GM18870 (cell line): ENCODE measurements around the gene PRKCB.

Source experiments
- ATAC-seq: cut with Tn5 transposase; IDR thresholded peaks from one replicate; pipeline ENCODE4 v1.9.1; 2021; ENCODE audit warnings: moderate library complexity; ENCODE audit not compliant: unreplicated experiment

PRKCB gene

GRCh38 chr16:23863511-23864422 is 28.0 kb downstream of the PRKCB start:
- peak; percentile 89 for ATAC-seq

GRCh38 chr16:23865853-23866252 is 30.1 kb downstream of the PRKCB start:
- ATAC-seq = no peak

- no peak for ATAC-seq
Observed at GRCh38 chr16:23866621-23867020, 30.8 kb downstream of the PRKCB start.

GRCh38 chr16:23867566-23867965 is 31.8 kb downstream of the PRKCB start:
- ATAC-seq = no peak

- no peak for ATAC-seq
Observed at GRCh38 chr16:23868136-23868535, 32.4 kb downstream of the PRKCB start.

GRCh38 chr16:23869052-23869451 is 33.3 kb downstream of the PRKCB start:
- no peak for ATAC-seq

- ATAC-seq = no peak
Observed at GRCh38 chr16:23871924-23872323, 36.1 kb downstream of the PRKCB start.

- ATAC-seq = no peak
Observed at GRCh38 chr16:23874613-23875294, 39.0 kb downstream of the PRKCB start.

GRCh38 chr16:23876256-23876896 is 40.6 kb downstream of the PRKCB start:
- ATAC-seq = no peak

GRCh38 chr16:23877107-23878070 is 41.6 kb downstream of the PRKCB start:
- ATAC-seq = no peak

GRCh38 chr16:23879735-23880373 is 44.1 kb downstream of the PRKCB start:
- ATAC-seq = no peak

GRCh38 chr16:23889189-23889588 is 53.4 kb downstream of the PRKCB start:
- no peak for ATAC-seq

- no peak for ATAC-seq
Observed at GRCh38 chr16:23893986-23894385, 58.2 kb downstream of the PRKCB start.

GRCh38 chr16:23895052-23895451 is 59.3 kb downstream of the PRKCB start:
- ATAC-seq = no peak

- no peak for ATAC-seq
Observed at GRCh38 chr16:23896832-23897821, 61.3 kb downstream of the PRKCB start.

- ATAC-seq = no peak
Observed at GRCh38 chr16:23898682-23899430, 63.1 kb downstream of the PRKCB start.

- no peak for ATAC-seq
Observed at GRCh38 chr16:23899869-23900268, 64.1 kb downstream of the PRKCB start.
